T-helper 22 cell (primary cell): ENCODE data around the gene MYPN.
"Not testable (repeated sequence)": the region's sequence is repeated elsewhere in the genome, so short reads cannot be mapped to it uniquely, and the experiment has no call there.

Source experiments
- DNase-seq: peaks from one replicate; pipeline ENCODE4 v3.0.0-alpha.2; 2020; ENCODE audit warnings: low read depth

MYPN gene

GRCh38 chr10:68233046-68233445 lies 123.8 kb downstream of the MYPN start:
- no peak for DNase-seq

- DNase-seq: no peak
Measured at GRCh38 chr10:68235111-68235510, 125.8 kb downstream of the MYPN start.

- DNase-seq: no peak
Measured at GRCh38 chr10:68235581-68235980, 126.3 kb downstream of the MYPN start.

- no peak for DNase-seq
Measured at GRCh38 chr10:68237173-68237572, 127.9 kb downstream of the MYPN start.

GRCh38 chr10:68238371-68238770 lies 129.1 kb downstream of the MYPN start:
- DNase-seq: no peak

GRCh38 chr10:68239069-68239468 lies 129.8 kb downstream of the MYPN start:
- no peak for DNase-seq

- no peak for DNase-seq
Measured at GRCh38 chr10:68239596-68240150, 130.4 kb downstream of the MYPN start.

GRCh38 chr10:68242051-68242450 lies 132.8 kb downstream of the MYPN start:
- no peak for DNase-seq

- not testable (repeated sequence) for DNase-seq
Measured at GRCh38 chr10:68246397-68246796, 137.1 kb downstream of the MYPN start.

GRCh38 chr10:68247931-68248330 lies 138.6 kb downstream of the MYPN start:
- DNase-seq: no peak

- no peak for DNase-seq
Measured at GRCh38 chr10:68249297-68249696, 140.0 kb downstream of the MYPN start.

GRCh38 chr10:68251151-68251550 lies 141.9 kb downstream of the MYPN start:
- no peak for DNase-seq

- no peak for DNase-seq
Measured at GRCh38 chr10:68251625-68252495, 142.6 kb downstream of the MYPN start.

GRCh38 chr10:68253346-68253745 lies 144.1 kb downstream of the MYPN start:
- no peak for DNase-seq

GRCh38 chr10:68261132-68261856 lies 152.0 kb downstream of the MYPN start:
- no peak for DNase-seq
